HFFc6 (cell line): Measurements from ENCODE around the gene RDH13. TPM values are rescaled to one million over a fixed set of nuclear protein-coding genes. Genes with fewer than 3 reads are reported as not detected.
"Not testable (repeated sequence)": the region's sequence is repeated elsewhere in the genome, so short reads cannot be mapped to it uniquely, and the experiment has no call there.

Experiments
- DNase-seq: peaks from one replicate; pipeline ENCODE4 v3.0.0-alpha.2; 2018
- H3K27ac Mint-ChIP-seq: 2 replicates; pipeline ENCODE4 v1.8.0; 2020; ENCODE audit warnings: mild to moderate bottlenecking, mixed read lengths
- H3K27me3 Mint-ChIP-seq: 2 replicates; pipeline ENCODE4 v1.8.0; 2021; ENCODE audit warnings: mild to moderate bottlenecking, moderate library complexity, mixed read lengths; ENCODE audit not compliant: insufficient read depth
- H3K36me3 Mint-ChIP-seq: 2 replicates; pipeline ENCODE4 v1.8.0; 2021; ENCODE audit warnings: low read depth, mixed read lengths
- H3K4me1 Mint-ChIP-seq: 2 replicates; pipeline ENCODE4 v1.8.0; 2020; ENCODE audit warnings: low read depth, mixed read lengths
- H3K4me3 Mint-ChIP-seq: 2 replicates; pipeline ENCODE4 v1.8.0; 2020; ENCODE audit warnings: mild to moderate bottlenecking, moderate library complexity, mixed read lengths
- H3K9me3 Mint-ChIP-seq: 2 replicates; pipeline ENCODE4 v1.8.0; 2020; ENCODE audit warnings: mild to moderate bottlenecking, mixed read lengths
- CTCF ChIP-seq: fragments of 200-600 bp; sonication (generic); IDR thresholded peaks from 2 replicates; pipeline ENCODE4 v1.5.0; 2021; ENCODE audit warnings: antibody characterized with exemption, mild to moderate bottlenecking
- total RNA-seq, 6 experiments: library from RNA; stranded (reverse); fragmentation: NEBNext Ultra II Directional; extraction: Animal tissue kit (Norgen Biotek cat#: 25700); gene quantifications; 2 replicates in 1 of 6; 3 replicates in 5 of 6; pipeline ENCODE4 v1.2.3, GENCODE V29; 2021

The RDH13 gene
- total RNA-seq, 6 experiments from 2014 or later, result 2.4 to 3.3 (median 2.8) TPM

- peaks cover 13% of the 10 kb centered on the region for H3K36me3 Mint-ChIP-seq
- H3K4me3 Mint-ChIP-seq, result no peak overlapping the region
- H3K27ac Mint-ChIP-seq, result no peak overlapping the region
These were observed 20.6 kb downstream of the RDH13 start for GRCh38 chr19:55042344-55042678.

GRCh38 chr19:55041627-55042343 is 21.2 kb downstream of the RDH13 start:
- Mint-ChIP-seq H3K27me3 (peaks cover 4% of the 10 kb centered on the region; the same call in 1 of the 2 replicates), H3K9me3 (peaks cover 5% of the 10 kb centered on the region; the same call in 1 of the 2 replicates), H3K27ac (no peak overlapping the region), H3K4me3 (no peak overlapping the region), H3K36me3 (peaks cover 13% of the 10 kb centered on the region), H3K4me1 (no peaks in the 10 kb centered on the region)
- DNase-seq, result no peak
- TF ChIP-seq CTCF, result no peak

More at GRCh38 chr19:55042344-55042678, 20.6 kb downstream of the RDH13 start:
- H3K9me3 Mint-ChIP-seq, result peaks cover 5% of the 10 kb centered on the region; the same call in 1 of the 2 replicates
- DNase-seq, result no peak
- no peak for TF ChIP-seq CTCF
- H3K4me1 Mint-ChIP-seq, result no peaks in the 10 kb centered on the region
- H3K27me3 Mint-ChIP-seq, result peaks cover 1% of the 10 kb centered on the region; the same call in 1 of the 2 replicates

GRCh38 chr19:55041244-55041626 is 21.7 kb downstream of the RDH13 start:
- peaks cover 13% of the 10 kb centered on the region for H3K36me3 Mint-ChIP-seq
- peaks cover 5% of the 10 kb centered on the region; the same call in 1 of the 2 replicates for H3K9me3 Mint-ChIP-seq
- H3K27me3 Mint-ChIP-seq, result peaks cover 6% of the 10 kb centered on the region; the same call in 1 of the 2 replicates
- no peak overlapping the region for H3K27ac Mint-ChIP-seq
- no peak for TF ChIP-seq CTCF
- H3K4me1 Mint-ChIP-seq, result no peaks in the 10 kb centered on the region
- no peak overlapping the region for H3K4me3 Mint-ChIP-seq
- DNase-seq, result no peak

- not testable (repeated sequence) for H3K4me3 Mint-ChIP-seq, H3K27ac Mint-ChIP-seq, H3K27me3 Mint-ChIP-seq, H3K9me3 Mint-ChIP-seq, DNase-seq, H3K4me1 Mint-ChIP-seq
- H3K36me3 Mint-ChIP-seq, result peaks cover 13% of the 10 kb centered on the region
These were observed 22.3 kb downstream of the RDH13 start for GRCh38 chr19:55040654-55041053.

- not testable (repeated sequence) for H3K36me3 Mint-ChIP-seq, H3K4me3 Mint-ChIP-seq, H3K27ac Mint-ChIP-seq, H3K4me1 Mint-ChIP-seq, DNase-seq, H3K27me3 Mint-ChIP-seq
- H3K9me3 Mint-ChIP-seq, result peaks cover 26% of the 10 kb centered on the region
These were observed 25.3 kb downstream of the RDH13 start for GRCh38 chr19:55037603-55038002.

- TF ChIP-seq CTCF, result no peak
- H3K4me1 Mint-ChIP-seq, result no peaks in the 10 kb centered on the region
These were observed 26.9 kb downstream of the RDH13 start for GRCh38 chr19:55036058-55036457.

More at GRCh38 chr19:55036058-55036457, 26.9 kb downstream of the RDH13 start:
- H3K36me3 Mint-ChIP-seq, result peaks cover 5% of the 10 kb centered on the region; the same call in 1 of the 2 replicates
- H3K9me3 Mint-ChIP-seq, result peaks cover 27% of the 10 kb centered on the region
- DNase-seq, result no peak
- H3K4me3 Mint-ChIP-seq, result no peak overlapping the region
- H3K27ac Mint-ChIP-seq, result no peak overlapping the region
- peaks cover 8% of the 10 kb centered on the region; the same call in 1 of the 2 replicates for H3K27me3 Mint-ChIP-seq
